ENCODE results near the gene EMCN. TPM values are rescaled to one million over a fixed set of nuclear protein-coding genes. Genes with fewer than 3 reads are reported as not detected.

EMCN gene
- total RNA-seq, 4 donors from 2014 or later = 27.0 to 69.7 (median 44.5) TPM

- no peak overlapping the region for H3K4me3 ChIP-seq (replicated peaks in 1 of 3)
- intact Hi-C loops (cut with DNase I) = no loop called here
- no peak for DNase-seq
- TF ChIP-seq POLR2A (IDR thresholded peaks at IDR 0.05) (no peak), CTCF (IDR thresholded peaks at IDR 0.05) (no peak)
- H3K4me1 ChIP-seq = no peaks in the 10 kb centered on the region
- H3K36me3 ChIP-seq = no peaks in the 10 kb centered on the region
- H3K27ac ChIP-seq = no peak overlapping the region
- H3K27me3 ChIP-seq = no peaks in the 10 kb centered on the region
- no peaks in the 10 kb centered on the region for H3K9me3 ChIP-seq
- 79 to 85% methylated on average over 2 of the region's 2 CpGs for WGBS, 2 donors
Measured at GRCh38 chr4:100483796-100484195, 34.0 kb downstream of the EMCN start.

- WGBS, 2 donors = 48 to 94% methylated on average over 1 of the region's 1 CpG
- H3K27ac ChIP-seq = no peak overlapping the region
- DNase-seq = no peak
- no peaks in the 10 kb centered on the region for H3K36me3 ChIP-seq
- H3K9me3 ChIP-seq = no peaks in the 10 kb centered on the region
- H3K4me1 ChIP-seq = no peaks in the 10 kb centered on the region
- no peak for TF ChIP-seq POLR2A (IDR thresholded peaks at IDR 0.05)
- TF ChIP-seq CTCF (IDR thresholded peaks at IDR 0.05) = no peak
- no peaks in the 10 kb centered on the region for H3K27me3 ChIP-seq
- intact Hi-C loops (cut with DNase I) = no loop called here
- H3K4me3 ChIP-seq (replicated peaks in 1 of 3) = no peak overlapping the region
Measured at GRCh38 chr4:100479971-100480370, 37.9 kb downstream of the EMCN start.

- Histone ChIP-seq H3K4me1 (no peaks in the 10 kb centered on the region), H3K36me3 (no peaks in the 10 kb centered on the region), H3K27me3 (no peaks in the 10 kb centered on the region), H3K27ac (no peak overlapping the region), H3K4me3 (replicated peaks in 1 of 3) (no peak overlapping the region), H3K9me3 (no peaks in the 10 kb centered on the region)
- intact Hi-C loops (cut with DNase I) = no loop called here
- 100% methylated on average over 1 of the region's 1 CpG; no CpG with 5 or more reads in 1 of the 2 donors for WGBS, 2 donors
- no peak for DNase-seq
- TF ChIP-seq CTCF (IDR thresholded peaks at IDR 0.05) (no peak), POLR2A (IDR thresholded peaks at IDR 0.05) (no peak)
Measured at GRCh38 chr4:100469555-100469954, 48.3 kb downstream of the EMCN start.

- H3K9me3 ChIP-seq = no peaks in the 10 kb centered on the region
- no peak overlapping the region for H3K4me3 ChIP-seq (replicated peaks in 1 of 3)
- intact Hi-C loops (cut with DNase I) = no loop called here
- H3K27me3 ChIP-seq = no peaks in the 10 kb centered on the region
- 79 to 80% methylated on average over 1 of the region's 1 CpG for WGBS, 2 donors
- H3K36me3 ChIP-seq = no peaks in the 10 kb centered on the region
- TF ChIP-seq CTCF (IDR thresholded peaks at IDR 0.05) (no peak), POLR2A (IDR thresholded peaks at IDR 0.05) (no peak)
- no peak for DNase-seq
- H3K4me1 ChIP-seq = no peaks in the 10 kb centered on the region
- H3K27ac ChIP-seq = no peak overlapping the region
Measured at GRCh38 chr4:100466501-100466900, 51.3 kb downstream of the EMCN start.

- H3K9me3 ChIP-seq = no peaks in the 10 kb centered on the region
- no peaks in the 10 kb centered on the region for H3K27me3 ChIP-seq
- no peaks in the 10 kb centered on the region for H3K4me1 ChIP-seq
- no peak overlapping the region for H3K4me3 ChIP-seq (replicated peaks in 1 of 3)
- TF ChIP-seq POLR2A (IDR thresholded peaks at IDR 0.05) = no peak
- H3K36me3 ChIP-seq = no peaks in the 10 kb centered on the region
- DNase-seq = no peak
- intact Hi-C loops (cut with DNase I) = no loop called here
- 86% methylated on average over 5 of the region's 5 CpGs for WGBS, 2 donors
- H3K27ac ChIP-seq = no peak overlapping the region
Measured at GRCh38 chr4:100461807-100462605, 55.8 kb downstream of the EMCN start.
